Measurements from ENCODE around the gene ZNF892. TPM values are rescaled to one million over a fixed set of nuclear protein-coding genes. Genes with fewer than 3 reads are reported as not detected.

ZNF892 gene
- total RNA-seq, 2 donors from 2014 or later = 7.6 to 22.9 TPM

Other genes with a start within 250 kb of the ZNF892 start
- gene MAL, start 181.8 kb upstream of the ZNF892 start, total RNA-seq = not detected
- 10 to 100 TPM; 35.3 to 44.8 TPM for gene MRPS5, start 85.7 kb upstream of the ZNF892 start, total RNA-seq
- gene ZNF514, start 47.7 kb upstream of the ZNF892 start, total RNA-seq = 10 to 100 TPM; 13.3 to 22.3 TPM
- gene ZNF2, start 41.7 kb upstream of the ZNF892 start, total RNA-seq = 1 to 10 TPM; 2.0 to 2.3 TPM
- gene PROM2, start 66.9 kb downstream of the ZNF892 start, total RNA-seq = 10 to 100 TPM in 1 of 2 donors, 1 to 10 TPM in 1; 3.5 to 10.0 TPM
- gene KCNIP3, start 89.8 kb downstream of the ZNF892 start, total RNA-seq = 10 to 100 TPM; 12.5 to 22.1 TPM
- gene FAHD2A, start 195.2 kb downstream of the ZNF892 start, total RNA-seq = 10 to 100 TPM; 11.7 to 23.6 TPM